Measurements from ENCODE around the gene SMIM45.
A peak's percentile ranks its signal among the peaks of the same experiment; 100 is the strongest.

Gene SMIM45

GRCh38 chr22:41912338-41913039 lies 39.5 kb upstream of the SMIM45 start:
- Mint-ChIP-seq H3K36me3 (no peaks in the 10 kb centered on the region), H3K4me1 (ENCODE audit: low read depth in 2 of 2) (peaks cover 5 to 27% of the 10 kb centered on the region in 2 donors), H3K27ac (no peak overlapping the region), H3K4me3 (peak overlapping the region; percentile 12), H3K27me3 (peaks cover 27 to 33% of the 10 kb centered on the region in 2 donors), H3K9me3 (no peaks in the 10 kb centered on the region)
- no peak for ATAC-seq
- DNase-seq (ENCODE audit: low spot score), result no peak

- H3K4me1 Mint-ChIP-seq (ENCODE audit: low read depth in 2 of 2), result peaks cover 5 to 23% of the 10 kb centered on the region in 2 donors
- ATAC-seq, result no peak
- no peak for DNase-seq (ENCODE audit: low spot score)
- no peaks in the 10 kb centered on the region for H3K36me3 Mint-ChIP-seq
- H3K9me3 Mint-ChIP-seq, result no peaks in the 10 kb centered on the region
- H3K27ac Mint-ChIP-seq, result no peak overlapping the region
- peaks cover 27 to 33% of the 10 kb centered on the region in 2 donors for H3K27me3 Mint-ChIP-seq
- H3K4me3 Mint-ChIP-seq, result peak overlapping the region; percentile 12
Measured at GRCh38 chr22:41913040-41913719, 38.8 kb upstream of the SMIM45 start.

GRCh38 chr22:41913842-41914534 lies 38.0 kb upstream of the SMIM45 start:
- Mint-ChIP-seq H3K4me3 (no peak overlapping the region), H3K27ac (no peak overlapping the region), H3K27me3 (peaks cover 27 to 33% of the 10 kb centered on the region in 2 donors), H3K36me3 (no peaks in the 10 kb centered on the region), H3K9me3 (no peaks in the 10 kb centered on the region), H3K4me1 (ENCODE audit: low read depth in 2 of 2) (peaks cover 5 to 16% of the 10 kb centered on the region in 2 donors)
- DNase-seq (ENCODE audit: low spot score), result no peak
- ATAC-seq, result no peak

- Mint-ChIP-seq H3K9me3 (no peaks in the 10 kb centered on the region), H3K4me1 (ENCODE audit: low read depth in 2 of 2) (peaks cover 0 to 13% of the 10 kb centered on the region in 2 donors), H3K36me3 (no peaks in the 10 kb centered on the region), H3K27ac (no peak overlapping the region), H3K27me3 (peaks cover 27 to 33% of the 10 kb centered on the region in 2 donors), H3K4me3 (no peak overlapping the region)
- ATAC-seq, result peak in 1 of 2 donors; percentile 2
- no peak for DNase-seq (ENCODE audit: low spot score)
Measured at GRCh38 chr22:41914611-41915034, 37.3 kb upstream of the SMIM45 start.

GRCh38 chr22:41915035-41915785 lies 36.7 kb upstream of the SMIM45 start, which contains the start of gene SHISA8:
Gene SHISA8, minus strand, starts transcription at chr22:41915074. Its CDS starts 407 bp downstream, at chr22:41914667.
- no peak for DNase-seq (ENCODE audit: low spot score)
- H3K27me3 Mint-ChIP-seq, result peaks cover 27 to 33% of the 10 kb centered on the region in 2 donors
- H3K9me3 Mint-ChIP-seq, result no peaks in the 10 kb centered on the region
- H3K36me3 Mint-ChIP-seq, result no peaks in the 10 kb centered on the region
- ATAC-seq, result peak; percentile 48 to 63
- H3K4me3 Mint-ChIP-seq, result peak within 1 kb of the TSS; percentile 25
- H3K27ac Mint-ChIP-seq, result no peak within 1 kb of the TSS
- peaks cover 0 to 14% of the 10 kb centered on the region in 2 donors for H3K4me1 Mint-ChIP-seq (ENCODE audit: low read depth in 2 of 2)

GRCh38 chr22:41915786-41916493 lies 36.0 kb upstream of the SMIM45 start:
- DNase-seq (ENCODE audit: low spot score) (no peak), ATAC-seq (no peak)
- H3K36me3 Mint-ChIP-seq, result no peaks in the 10 kb centered on the region
- peaks cover 0 to 16% of the 10 kb centered on the region in 2 donors for H3K4me1 Mint-ChIP-seq (ENCODE audit: low read depth in 2 of 2)
- peak overlapping the region; percentile 25 for H3K4me3 Mint-ChIP-seq
- H3K27ac Mint-ChIP-seq, result no peak overlapping the region
- H3K9me3 Mint-ChIP-seq, result no peaks in the 10 kb centered on the region
- peaks cover 27 to 33% of the 10 kb centered on the region in 2 donors for H3K27me3 Mint-ChIP-seq

- Mint-ChIP-seq H3K36me3 (no peaks in the 10 kb centered on the region), H3K27ac (no peak overlapping the region), H3K9me3 (no peaks in the 10 kb centered on the region), H3K27me3 (peaks cover 22 to 25% of the 10 kb centered on the region in 2 donors), H3K4me1 (ENCODE audit: low read depth in 2 of 2) (peaks cover 0 to 11% of the 10 kb centered on the region in 2 donors), H3K4me3 (no peak overlapping the region)
- DNase-seq (ENCODE audit: low spot score), result no peak
- no peak for ATAC-seq
Measured at GRCh38 chr22:41916745-41917358, 35.1 kb upstream of the SMIM45 start.

- Mint-ChIP-seq H3K27ac (no peak overlapping the region), H3K4me3 (no peak overlapping the region), H3K9me3 (no peaks in the 10 kb centered on the region), H3K4me1 (ENCODE audit: low read depth in 2 of 2) (peaks cover 0 to 9% of the 10 kb centered on the region in 2 donors), H3K36me3 (no peaks in the 10 kb centered on the region), H3K27me3 (peaks cover 20 to 21% of the 10 kb centered on the region in 2 donors)
- DNase-seq (ENCODE audit: low spot score), result no peak
- ATAC-seq, result no peak
Measured at GRCh38 chr22:41917375-41917902, 34.5 kb upstream of the SMIM45 start.

GRCh38 chr22:41917903-41918791 lies 33.8 kb upstream of the SMIM45 start:
- DNase-seq (ENCODE audit: low spot score), result no peak
- H3K36me3 Mint-ChIP-seq, result no peaks in the 10 kb centered on the region
- peaks cover 13 to 14% of the 10 kb centered on the region in 2 donors for H3K27me3 Mint-ChIP-seq
- ATAC-seq, result no peak
- H3K4me3 Mint-ChIP-seq, result no peak overlapping the region
- no peaks in the 10 kb centered on the region for H3K9me3 Mint-ChIP-seq
- no peak overlapping the region for H3K27ac Mint-ChIP-seq
- peaks cover 0 to 5% of the 10 kb centered on the region in 2 donors for H3K4me1 Mint-ChIP-seq (ENCODE audit: low read depth in 2 of 2)

- Mint-ChIP-seq H3K4me3 (peak overlapping the region; percentile 41), H3K9me3 (no peaks in the 10 kb centered on the region), H3K36me3 (no peaks in the 10 kb centered on the region), H3K27ac (no peak overlapping the region), H3K27me3 (peaks cover 10% of the 10 kb centered on the region in 2 donors), H3K4me1 (ENCODE audit: low read depth in 2 of 2) (peaks cover 0 to 5% of the 10 kb centered on the region in 2 donors)
- DNase-seq (ENCODE audit: low spot score), result peak; percentile 78
- ATAC-seq, result peak; percentile 60 to 85
Measured at GRCh38 chr22:41919357-41920224, 32.4 kb upstream of the SMIM45 start.

Data from natural killer cell treated with Interleukin-12 subunit alpha and Interleukin-12 subunit beta and Interleukin-15 and Interleukin-18, amount 100 ng/mL, for 72 hours (primary cell).